ENCODE measurements around the gene LRRC43. TPM values are rescaled to one million over a fixed set of nuclear protein-coding genes. Genes with fewer than 3 reads are reported as not detected.

The LRRC43 gene, protein sequence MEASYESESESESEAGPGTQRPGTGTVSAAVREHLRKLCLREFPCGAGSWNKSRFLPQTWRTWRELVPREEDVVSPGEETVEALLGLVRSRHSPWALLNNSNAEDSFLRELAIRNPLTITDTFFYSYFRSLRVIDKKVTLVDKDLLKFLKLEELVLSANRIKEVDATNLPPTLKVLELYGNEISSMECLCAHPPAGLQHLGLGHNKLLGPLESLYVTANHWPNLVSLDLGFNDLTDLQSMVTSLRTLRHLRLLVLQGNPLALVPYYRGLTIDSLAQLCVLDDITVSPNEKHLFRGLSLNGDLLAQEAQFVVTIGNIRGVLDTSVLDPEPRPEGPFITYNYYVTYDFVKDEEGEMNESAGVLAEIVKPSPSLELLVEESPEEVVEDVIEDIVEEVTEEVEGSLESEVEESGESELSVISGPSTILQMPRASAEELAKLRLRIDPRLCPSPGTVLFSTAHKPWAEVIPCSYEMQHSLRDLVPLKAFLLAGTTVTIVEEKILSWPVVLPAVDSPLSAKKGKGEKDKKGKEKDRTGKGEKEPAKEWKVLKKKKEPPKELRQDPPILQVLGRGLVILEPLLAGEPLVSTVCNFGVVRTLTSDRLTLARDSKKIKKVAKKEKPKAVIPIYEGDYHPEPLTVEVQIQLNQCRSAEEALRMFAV
- total RNA-seq, result 1 to 10 TPM in 1 of 2 donors, not detected in 1; 2.3 TPM

DNA sequence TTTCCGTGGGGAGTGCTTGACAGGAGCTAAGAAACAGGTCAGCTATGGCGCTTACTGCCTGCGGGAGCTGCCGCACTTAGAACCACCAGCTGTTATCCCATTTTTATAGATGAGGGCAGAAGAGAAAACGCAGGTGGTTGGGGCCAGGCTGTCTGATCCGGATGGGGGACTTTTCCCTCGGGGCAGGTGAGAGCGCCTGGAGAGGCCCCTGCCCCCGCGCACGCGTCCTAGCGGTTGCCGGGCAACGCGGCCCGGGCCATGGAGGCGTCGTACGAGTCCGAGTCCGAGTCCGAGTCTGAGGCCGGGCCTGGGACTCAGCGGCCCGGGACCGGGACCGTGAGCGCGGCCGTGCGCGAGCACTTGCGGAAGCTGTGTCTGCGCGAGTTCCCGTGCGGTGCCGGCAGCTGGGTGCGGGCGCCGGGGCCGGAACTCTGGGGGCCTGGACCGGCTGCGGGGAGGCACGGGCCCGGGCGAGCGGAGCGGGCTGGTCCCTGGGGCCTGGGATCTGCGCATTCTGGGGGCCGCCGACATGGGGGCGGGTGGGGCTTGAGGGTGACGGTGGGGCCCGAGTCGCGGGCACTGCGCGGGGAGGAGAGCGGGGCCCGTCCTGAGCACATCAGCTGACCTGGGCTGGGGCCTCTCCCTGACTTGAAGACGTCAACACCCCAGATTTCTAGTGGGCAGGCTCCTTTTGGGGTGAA lies at the start of gene LRRC43:
Gene LRRC43 (plus strand): TSS at position 237 of the 701 bp plus-strand sequence. CDS start 22 bp downstream, at position 259.
- H3K4me3 ChIP-seq, result peak within 1 kb of the TSS in 1 of 2 donors; percentile 30
- H3K9me3 ChIP-seq, result no peaks in the 10 kb centered on the region
- peak within 1 kb of the TSS in 1 of 4 donors; percentile 21 for H3K27ac ChIP-seq

DNA sequence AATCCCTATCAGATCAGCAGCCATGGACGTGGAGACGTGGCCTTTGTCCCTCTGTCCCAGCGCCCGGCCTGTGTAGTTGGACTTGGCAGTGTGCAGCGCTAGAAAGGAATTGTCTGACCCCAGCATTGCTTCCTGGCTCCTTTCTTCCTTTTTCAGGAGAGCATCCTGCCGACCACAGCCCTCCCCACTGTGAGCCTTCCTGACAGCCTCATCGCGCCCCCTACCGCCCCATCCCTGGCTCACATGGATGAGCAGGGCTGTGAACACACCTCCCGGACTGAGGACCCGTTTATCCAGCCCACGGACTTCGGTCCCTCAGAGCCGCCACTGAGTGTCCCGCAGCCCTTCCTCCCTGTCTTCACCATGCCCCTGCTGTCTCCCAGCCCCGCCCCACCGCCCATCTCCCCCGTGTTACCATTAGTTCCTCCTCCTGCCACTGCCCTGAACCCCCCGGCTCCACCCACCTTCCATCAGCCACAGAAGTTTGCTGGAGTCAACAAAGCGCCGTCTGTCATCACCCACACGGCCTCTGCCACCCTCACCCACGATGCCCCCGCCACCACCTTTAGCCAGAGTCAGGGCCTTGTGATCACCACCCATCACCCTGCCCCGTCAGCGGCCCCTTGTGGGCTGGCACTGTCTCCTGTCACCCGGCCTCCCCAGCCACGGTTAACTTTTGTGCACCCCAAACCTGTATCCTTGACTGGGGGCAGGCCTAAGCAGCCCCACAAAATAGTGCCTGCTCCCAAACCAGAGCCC lies 49.6 kb upstream of the LRRC43 start:
- Histone ChIP-seq H3K27me3 (no peaks in the 10 kb centered on the region), H3K27ac (no peak overlapping the region), H3K4me3 (no peak overlapping the region), H3K36me3 (replicated peaks in 1 of 2; ENCODE audit: insufficient read depth in 1 of 2, low read depth in 2 of 2) (peaks cover 17 to 52% of the 10 kb centered on the region in 2 donors), H3K9me3 (no peaks in the 10 kb centered on the region), H3K4me1 (peaks cover 4% of the 10 kb centered on the region)
- ATAC-seq (no peak), DNase-seq (no peak)
- TF ChIP-seq, protein P1, sequence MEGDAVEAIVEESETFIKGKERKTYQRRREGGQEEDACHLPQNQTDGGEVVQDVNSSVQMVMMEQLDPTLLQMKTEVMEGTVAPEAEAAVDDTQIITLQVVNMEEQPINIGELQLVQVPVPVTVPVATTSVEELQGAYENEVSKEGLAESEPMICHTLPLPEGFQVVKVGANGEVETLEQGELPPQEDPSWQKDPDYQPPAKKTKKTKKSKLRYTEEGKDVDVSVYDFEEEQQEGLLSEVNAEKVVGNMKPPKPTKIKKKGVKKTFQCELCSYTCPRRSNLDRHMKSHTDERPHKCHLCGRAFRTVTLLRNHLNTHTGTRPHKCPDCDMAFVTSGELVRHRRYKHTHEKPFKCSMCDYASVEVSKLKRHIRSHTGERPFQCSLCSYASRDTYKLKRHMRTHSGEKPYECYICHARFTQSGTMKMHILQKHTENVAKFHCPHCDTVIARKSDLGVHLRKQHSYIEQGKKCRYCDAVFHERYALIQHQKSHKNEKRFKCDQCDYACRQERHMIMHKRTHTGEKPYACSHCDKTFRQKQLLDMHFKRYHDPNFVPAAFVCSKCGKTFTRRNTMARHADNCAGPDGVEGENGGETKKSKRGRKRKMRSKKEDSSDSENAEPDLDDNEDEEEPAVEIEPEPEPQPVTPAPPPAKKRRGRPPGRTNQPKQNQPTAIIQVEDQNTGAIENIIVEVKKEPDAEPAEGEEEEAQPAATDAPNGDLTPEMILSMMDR (IDR thresholded peaks at IDR 0.05), result no peak
- no peak for TF ChIP-seq POLR2A (IDR thresholded peaks at IDR 0.05)
- intact Hi-C loops (cut with DNase I), result no loop called here
- 71 to 83% methylated on average over 28 of the region's 28 CpGs for WGBS, 2 donors

More for the DNA sequence above, at the start of gene LRRC43:
- Histone ChIP-seq H3K27me3 (no peaks in the 10 kb centered on the region), H3K36me3 (replicated peaks in 1 of 2; ENCODE audit: insufficient read depth in 1 of 2, low read depth in 2 of 2) (no peaks in the 10 kb centered on the region), H3K4me1 (peaks cover 11% of the 10 kb centered on the region)
- TF ChIP-seq, protein P1 (IDR thresholded peaks at IDR 0.05), result no peak
- TF ChIP-seq POLR2A (IDR thresholded peaks at IDR 0.05), result no peak
- DNase-seq, result peak; percentile 41 to 66 (median 48)
- ATAC-seq, result peak; percentile 79
- 4 to 18% methylated on average over 16 to 56 of the region's 63 CpGs for WGBS, 2 donors
- intact Hi-C loops (cut with DNase I), result no loop called here

DNA sequence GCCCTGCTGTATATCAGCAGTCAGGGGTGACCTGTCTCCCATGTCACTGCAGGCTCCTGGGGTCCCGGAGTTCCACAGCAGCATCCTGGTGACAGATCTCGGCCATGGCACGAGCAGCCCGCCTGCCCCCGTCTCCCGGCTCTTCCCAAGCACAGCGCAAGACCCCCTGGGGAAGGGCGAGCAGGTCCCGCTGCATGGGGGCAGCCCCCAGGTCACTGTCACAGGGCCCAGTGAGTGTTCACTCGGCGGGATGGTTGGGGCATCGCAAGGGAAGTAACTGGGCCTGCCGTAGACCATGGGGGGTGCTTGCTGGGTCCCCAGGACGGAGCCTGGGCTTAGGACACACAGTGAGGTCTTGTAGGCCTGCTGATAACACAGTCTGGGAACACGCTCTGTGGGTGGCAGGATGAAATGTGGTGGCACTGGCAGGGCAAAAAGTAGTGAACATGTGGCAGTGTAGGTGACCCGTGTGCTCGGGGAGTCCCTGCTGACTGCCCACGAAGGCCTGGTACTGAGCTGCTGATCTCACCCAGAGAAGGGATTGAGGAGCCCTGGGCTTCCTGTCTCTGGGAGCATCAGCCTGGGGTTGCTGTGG lies 47.4 kb upstream of the LRRC43 start:
- no peaks in the 10 kb centered on the region for H3K9me3 ChIP-seq
- no peak overlapping the region for H3K4me3 ChIP-seq
- no peaks in the 10 kb centered on the region for H3K27me3 ChIP-seq
- H3K4me1 ChIP-seq, result peaks cover 4% of the 10 kb centered on the region
- intact Hi-C loops (cut with DNase I), result no loop called here
- DNase-seq (no peak), ATAC-seq (no peak)
- TF ChIP-seq POLR2A (IDR thresholded peaks at IDR 0.05), result no peak
- TF ChIP-seq, protein P1 (IDR thresholded peaks at IDR 0.05), result no peak
- WGBS, 2 donors, result 89 to 96% methylated on average over 3 to 16 of the region's 18 CpGs
- H3K27ac ChIP-seq, result no peak overlapping the region
- H3K36me3 ChIP-seq (replicated peaks in 1 of 2; ENCODE audit: insufficient read depth in 1 of 2, low read depth in 2 of 2), result peaks cover 9 to 40% of the 10 kb centered on the region in 2 donors

DNA sequence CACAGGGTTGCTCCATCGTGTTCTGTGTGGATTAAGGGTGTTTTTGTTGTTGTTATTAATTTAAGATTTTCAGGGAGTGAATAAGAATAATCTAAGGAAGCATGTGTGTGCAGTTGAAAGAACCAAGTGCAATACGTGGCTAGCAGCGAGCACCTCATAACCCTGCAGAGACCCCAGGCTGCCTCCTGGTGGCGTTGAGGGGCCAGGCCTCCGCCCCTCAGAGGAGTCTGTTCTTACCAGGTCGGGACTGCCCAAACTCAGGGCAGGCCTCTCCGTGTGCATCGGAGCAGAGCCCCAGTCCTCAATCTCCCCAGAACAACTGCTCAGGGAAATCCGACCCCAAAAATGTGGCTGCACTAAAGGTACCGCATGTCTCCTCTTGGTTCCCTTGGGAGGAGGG lies 45.7 kb upstream of the LRRC43 start:
- ATAC-seq, result no peak
- WGBS, 2 donors, result 83 to 90% methylated on average over 7 to 10 of the region's 10 CpGs
- H3K9me3 ChIP-seq, result no peaks in the 10 kb centered on the region
- TF ChIP-seq, protein P1 (IDR thresholded peaks at IDR 0.05), result no peak
- TF ChIP-seq POLR2A (IDR thresholded peaks at IDR 0.05), result no peak
- H3K36me3 ChIP-seq (replicated peaks in 1 of 2; ENCODE audit: insufficient read depth in 1 of 2, low read depth in 2 of 2), result peaks cover 18 to 50% of the 10 kb centered on the region in 2 donors
- H3K4me1 ChIP-seq, result no peaks in the 10 kb centered on the region
- no peaks in the 10 kb centered on the region for H3K27me3 ChIP-seq
- no peak overlapping the region for H3K27ac ChIP-seq
- no peak for DNase-seq
- no peak overlapping the region for H3K4me3 ChIP-seq
- intact Hi-C loops (cut with DNase I), result no loop called here
